ENCODE measurements around the gene AKT1. TPM values are rescaled to one million over a fixed set of nuclear protein-coding genes. Genes with fewer than 3 reads are reported as not detected.

Gene AKT1
- total and polyA plus RNA-seq, 2 experiments from 2014 or later = 19.2 to 78.7 TPM

GRCh38 chr14:104826189-104826860 lies 30.8 kb upstream of the AKT1 start (continued):
- 0 out of 2 replicates have a peak, but pooled peaks have one; percentile 39 for TF ChIP-seq POLR2AphosphoS5 (IDR thresholded peaks at IDR 0.05; ENCODE audit: low read depth)

- H3K27ac Mint-ChIP-seq = no peak overlapping the region
- TF ChIP-seq CTCF (conservative IDR thresholded peaks at IDR 0.05; ENCODE audit: low read depth in 2 of 2) = no peak
- TF ChIP-seq POLR2AphosphoS5 (IDR thresholded peaks at IDR 0.05; ENCODE audit: low read depth) = no peak
- no peak for TF ChIP-seq ETS1 (IDR thresholded peaks at IDR 0.05)
- no peak for TF ChIP-seq EZH2phosphoT487 (IDR thresholded peaks at IDR 0.05; ENCODE audit: unreplicated experiment)
- no peak for TF ChIP-seq NANOG (IDR thresholded peaks at IDR 0.05; ENCODE audit: borderline replicate concordance)
- no peak for TF ChIP-seq STAT1 (IDR thresholded peaks at IDR 0.05; ENCODE audit: unreplicated experiment)
- no peak for TF ChIP-seq ZNF331 (CRISPR knock-in tag; IDR thresholded peaks at IDR 0.05; ENCODE audit: low read depth)
- TF ChIP-seq REST (IDR thresholded peaks at IDR 0.05; ENCODE audit: unreplicated experiment) = no peak
- TF ChIP-seq ZNF462 (CRISPR knock-in tag; IDR thresholded peaks at IDR 0.05) = no peak
- TF ChIP-seq ZNF114 (CRISPR knock-in tag; IDR thresholded peaks at IDR 0.05) = no peak
- no peak for TF ChIP-seq JUNB (IDR thresholded peaks at IDR 0.05; ENCODE audit: unreplicated experiment)
These were observed 28.9 kb upstream of the AKT1 start for GRCh38 chr14:104824353-104824997.

More at GRCh38 chr14:104824353-104824997, 28.9 kb upstream of the AKT1 start:
- ATAC-seq = no peak
- DNase-seq (ENCODE audit: low spot score) = no peak
- Histone ChIP-seq H3K79me2 (replicated peaks; ENCODE audit: insufficient read depth) (no peaks in the 10 kb centered on the region), H3K27me3 (ENCODE audit: insufficient read depth) (peaks cover 26% of the 10 kb centered on the region), H2AFZ (no peak overlapping the region), H4K20me1 (replicated peaks; ENCODE audit: insufficient read depth) (no peaks in the 10 kb centered on the region), H3K27ac (ENCODE audit: low read depth) (no peak overlapping the region), H3K36me3 (ENCODE audit: insufficient read depth) (no peaks in the 10 kb centered on the region), H3K9me2 (ENCODE audit: insufficient read depth) (peaks cover 17% of the 10 kb centered on the region), H3K4me1 (ENCODE audit: insufficient read depth) (peaks cover 7% of the 10 kb centered on the region; the same call in 1 of the 2 replicates), H3F3A (replicated peaks; ENCODE audit: low read depth) (no peaks in the 10 kb centered on the region), H3K4me2 (no peak overlapping the region), H3K4me3 (no peak overlapping the region)
- peaks cover 8% of the 10 kb centered on the region; the same call in 2 of the 3 replicates for H3K36me3 Mint-ChIP-seq (ENCODE audit: low read depth)
- peaks cover 13% of the 10 kb centered on the region for H3K4me1 Mint-ChIP-seq
- peaks cover 19% of the 10 kb centered on the region for H3K9me3 Mint-ChIP-seq
- peak overlapping the region; percentile 53 for H3K4me3 Mint-ChIP-seq
- peaks cover 51% of the 10 kb centered on the region for H3K27me3 Mint-ChIP-seq (ENCODE audit: insufficient read depth, low read depth, poor library complexity)

Data from GM23338 (cell line).